ENCODE results near the gene TFR2.

The TFR2 gene

GRCh38 chr7:100595188-100595587 is 46.2 kb downstream of the TFR2 start:
- H3K4me3 ChIP-seq (ENCODE audit: low read depth, low read length): no peak overlapping the region
- ChIA-PET POLR2A (interaction anchor here (1.2 kb wide), 1 partner anchor 9 kb away, joined by 8 read pairs; the partner anchor contains the start of genes FBXO24 and LRCH4), CTCF (interaction anchor here (3.5 kb wide), 1 partner anchor 9 kb away, joined by 16 read pairs; the partner anchor contains the start of genes FBXO24 and LRCH4)
- no peak for DNase-seq (ENCODE audit: low read depth, low spot score)
- TF ChIP-seq CTCF (IDR thresholded peaks at IDR 0.05; ENCODE audit: insufficient read depth, low read length, missing control alignments): no peak

- ChIA-PET POLR2A (no interaction called here), CTCF (interaction anchor here (0.5 to 13.2 kb wide), 5 partner anchors 10 to 691 kb away, joined by 3 to 138 read pairs (median 5); partner anchors contain the start of gene PCOLCE)
- TF ChIP-seq CTCF (IDR thresholded peaks at IDR 0.05; ENCODE audit: insufficient read depth, low read length, missing control alignments): no peak
- no peak for DNase-seq (ENCODE audit: low read depth, low spot score)
- H3K4me3 ChIP-seq (ENCODE audit: low read depth, low read length): no peak overlapping the region
Measured at GRCh38 chr7:100591596-100591995, 49.8 kb downstream of the TFR2 start.

- DNase-seq (ENCODE audit: low read depth, low spot score): no peak
- no peak for TF ChIP-seq CTCF (IDR thresholded peaks at IDR 0.05; ENCODE audit: insufficient read depth, low read length, missing control alignments)
- ChIA-PET CTCF (interaction anchor here (1.4 to 13.2 kb wide), 8 partner anchors 11 to 261 kb away, joined by 3 to 138 read pairs (median 5); partner anchors contain the start of gene PCOLCE), POLR2A (no interaction called here)
- H3K4me3 ChIP-seq (ENCODE audit: low read depth, low read length): no peak overlapping the region
Measured at GRCh38 chr7:100590077-100590737, 51.1 kb downstream of the TFR2 start.

DNA sequence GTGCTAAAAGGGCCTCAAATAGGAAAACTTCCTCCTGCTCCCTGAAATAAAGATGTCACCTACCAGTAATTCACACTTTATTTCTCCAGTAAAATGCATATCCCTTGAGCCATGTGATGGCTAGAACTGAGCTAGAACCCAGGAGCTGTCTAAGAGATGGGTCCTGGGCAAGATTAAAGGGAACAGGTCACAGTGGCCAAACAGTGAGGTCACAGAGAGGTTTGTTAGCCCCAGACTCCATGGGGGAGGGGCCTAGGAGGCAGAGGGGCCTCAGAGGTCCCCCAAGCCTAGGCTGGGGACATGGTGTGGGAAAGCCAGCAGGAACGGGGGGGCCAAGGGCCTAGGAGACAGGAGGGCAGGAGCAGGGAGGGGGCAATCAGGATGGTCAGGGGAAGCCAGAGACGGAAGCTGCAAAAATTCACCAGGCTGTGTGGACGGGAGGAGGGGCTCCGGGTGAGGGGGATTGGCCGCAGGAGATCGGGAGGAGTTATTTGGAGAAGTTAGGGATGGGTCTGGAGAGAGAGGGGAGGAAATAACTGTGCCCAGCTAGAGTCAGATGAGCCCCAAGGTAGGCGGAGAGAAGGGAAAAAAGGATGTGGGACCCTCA is 51.9 kb downstream of the TFR2 start:
- H3K4me3 ChIP-seq (ENCODE audit: low read depth, low read length): no peak overlapping the region
- no peak for DNase-seq (ENCODE audit: low read depth, low spot score)
- ChIA-PET POLR2A (no interaction called here), CTCF (interaction anchor here (0.9 to 13.2 kb wide), 13 partner anchors 13 to 262 kb away, joined by 3 to 138 read pairs (median 4); partner anchors contain the start of genes PCOLCE and POP7)
- TF ChIP-seq CTCF (IDR thresholded peaks at IDR 0.05; ENCODE audit: insufficient read depth, low read length, missing control alignments): no peak

- peak; percentile 20 for TF ChIP-seq CTCF (IDR thresholded peaks at IDR 0.05; ENCODE audit: insufficient read depth, low read length, missing control alignments)
Measured at GRCh38 chr7:100588438-100588837, 52.9 kb downstream of the TFR2 start.

More at GRCh38 chr7:100588438-100588837, 52.9 kb downstream of the TFR2 start:
- DNase-seq (ENCODE audit: low read depth, low spot score): no peak
- POLR2A ChIA-PET: interaction anchor here (0.6 to 1.0 kb wide), 2 partner anchors 15 to 158 kb away, joined by 3 to 4 read pairs; partner anchors contain the start of gene MEPCE
- CTCF ChIA-PET: interaction anchor here (0.7 to 13.2 kb wide), 15 partner anchors 10 to 263 kb away, joined by 3 to 138 read pairs (median 4); partner anchors contain the start of genes MOSPD3, PCOLCE and POP7
- no peak overlapping the region for H3K4me3 ChIP-seq (ENCODE audit: low read depth, low read length)

Data from AG04449 (cell line).